ENCODE measurements around the gene TMEM132A.

- no peak for TF ChIP-seq CTCF (conservative IDR thresholded peaks at IDR 0.05)
- no peak for TF ChIP-seq ZFX (IDR thresholded peaks at IDR 0.05)
Observed at GRCh38 chr11:60973699-60974098, 49.4 kb downstream of the TMEM132A start.
